ENCODE results near the gene NIM1K. TPM values are rescaled to one million over a fixed set of nuclear protein-coding genes. Genes with fewer than 3 reads are reported as not detected.
A peak's percentile ranks its signal among the peaks of the same experiment; 100 is the strongest.
"Not testable (repeated sequence)": the region's sequence is repeated elsewhere in the genome, so short reads cannot be mapped to it uniquely, and the experiment has no call there.

Gene NIM1K
- total and polyA plus RNA-seq, 2 of the 4 experiments (the other 2 are of a cell fraction), result 0.54 to 0.68 TPM

DNA sequence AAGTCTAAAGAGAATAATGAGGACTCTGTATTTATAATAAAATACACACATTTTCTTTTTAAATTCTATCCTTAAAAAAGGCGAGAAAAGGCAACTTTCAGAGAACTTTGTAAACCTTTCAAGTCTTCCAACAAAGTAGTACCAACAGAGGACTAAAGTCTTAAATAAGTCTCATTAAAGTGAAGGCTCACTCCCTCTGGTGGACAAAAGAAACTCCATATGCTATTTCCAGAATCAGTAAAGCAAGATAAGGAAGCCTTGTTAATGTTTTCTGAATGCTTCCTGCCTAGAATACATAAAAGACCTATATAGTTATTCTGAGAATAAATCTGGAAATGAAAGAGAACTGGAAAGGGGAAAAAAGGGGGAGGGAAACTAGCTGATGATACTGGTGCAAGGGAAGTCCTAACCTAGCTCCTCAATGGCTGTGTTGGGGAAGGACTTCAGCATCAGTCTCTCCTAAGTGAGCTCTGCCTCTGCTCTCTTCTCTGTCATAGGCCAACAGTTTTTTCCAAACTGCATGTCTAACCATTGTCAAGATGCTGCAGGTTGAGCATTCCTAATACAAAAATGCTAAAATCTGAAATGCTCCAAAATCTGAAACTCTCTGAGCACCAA lies 114.0 kb downstream of the NIM1K start:
- Histone ChIP-seq H3K4me2 (ENCODE audit: low read depth, low read length) (no peak overlapping the region), H2AFZ (replicated peaks; ENCODE audit: low read length, poor library complexity) (no peak overlapping the region), H3K4ac (ENCODE audit: low read depth, low read length) (no peak overlapping the region), H3K9me1 (ENCODE audit: insufficient read depth, low read length) (no peaks in the 10 kb centered on the region), H3K9me3 (ENCODE audit: control insufficient read depth, insufficient read depth, low read length) (no peaks in the 10 kb centered on the region), H3K18ac (ENCODE audit: low read depth, low read length) (no peak overlapping the region), H3K36me3 (ENCODE audit: control insufficient read depth, insufficient read depth, low read length) (no peaks in the 10 kb centered on the region), H2BK20ac (ENCODE audit: low read depth, low read length) (no peak overlapping the region), H2BK15ac (ENCODE audit: low read depth, low read length) (no peak overlapping the region), H2BK120ac (ENCODE audit: low read depth, low read length) (no peak overlapping the region), H2AK9ac (replicated peaks; ENCODE audit: low read depth, low read length, poor library complexity) (no peak overlapping the region), H3K79me1 (ENCODE audit: low read depth in 1 of 2, low read length in 2 of 2) (peaks cover 18 to 30% of the 10 kb centered on the region in 2 experiments), H3K4me3 (ENCODE audit: insufficient read depth, low read depth, low read length) (no peak overlapping the region), H3K23ac (ENCODE audit: low read depth, low read length) (no peak overlapping the region), H4K91ac (ENCODE audit: insufficient read depth, low read depth, low read length) (no peak overlapping the region), H4K5ac (ENCODE audit: low read depth, low read length) (no peak overlapping the region), H2BK5ac (ENCODE audit: low read depth, low read length, poor library complexity, severe bottlenecking) (no peak overlapping the region), H3K9ac (ENCODE audit: low read depth, low read length) (no peak overlapping the region), H4K8ac (ENCODE audit: low read depth in 2 of 2, low read length in 2 of 2) (no peak overlapping the region), H3K27me3 (ENCODE audit: control insufficient read depth, insufficient read depth, low read length) (no peaks in the 10 kb centered on the region), H3K14ac (replicated peaks; ENCODE audit: low read depth, low read length) (no peak overlapping the region), H3K4me1 (ENCODE audit: control insufficient read depth, insufficient read depth, low read length) (no peaks in the 10 kb centered on the region), H4K20me1 (ENCODE audit: insufficient read depth, low read length) (peaks cover 9% of the 10 kb centered on the region; the same call in 1 of the 2 replicates), H3K27ac (ENCODE audit: insufficient read depth, low read length) (no peak overlapping the region), H3K56ac (ENCODE audit: extremely low read depth, insufficient read depth, low read length) (no peak overlapping the region), H2AK5ac (ENCODE audit: low read depth, low read length) (no peak overlapping the region)
- CTCF ChIA-PET, result interaction anchor here (0.6 kb wide), 3 partner anchors 29 to 236 kb away, joined by 3 to 5 read pairs (median 4); no protein-coding TSS in a partner anchor
- POLR2A ChIA-PET (ENCODE audit: unreplicated experiment), result no interaction called here
- TF ChIP-seq RAD21 (IDR thresholded peaks at IDR 0.05; ENCODE audit: low read length), result peak; percentile 55
- no peak for TF ChIP-seq MAFK (IDR thresholded peaks at IDR 0.05; ENCODE audit: low read depth, low read length)
- peak; percentile 64 for TF ChIP-seq SMC3 (IDR thresholded peaks at IDR 0.05; ENCODE audit: low read depth, low read length)
- TF ChIP-seq RCOR1 (IDR thresholded peaks at IDR 0.05; ENCODE audit: insufficient replicate concordance, low read length), result no peak
- TF ChIP-seq, protein P1, sequence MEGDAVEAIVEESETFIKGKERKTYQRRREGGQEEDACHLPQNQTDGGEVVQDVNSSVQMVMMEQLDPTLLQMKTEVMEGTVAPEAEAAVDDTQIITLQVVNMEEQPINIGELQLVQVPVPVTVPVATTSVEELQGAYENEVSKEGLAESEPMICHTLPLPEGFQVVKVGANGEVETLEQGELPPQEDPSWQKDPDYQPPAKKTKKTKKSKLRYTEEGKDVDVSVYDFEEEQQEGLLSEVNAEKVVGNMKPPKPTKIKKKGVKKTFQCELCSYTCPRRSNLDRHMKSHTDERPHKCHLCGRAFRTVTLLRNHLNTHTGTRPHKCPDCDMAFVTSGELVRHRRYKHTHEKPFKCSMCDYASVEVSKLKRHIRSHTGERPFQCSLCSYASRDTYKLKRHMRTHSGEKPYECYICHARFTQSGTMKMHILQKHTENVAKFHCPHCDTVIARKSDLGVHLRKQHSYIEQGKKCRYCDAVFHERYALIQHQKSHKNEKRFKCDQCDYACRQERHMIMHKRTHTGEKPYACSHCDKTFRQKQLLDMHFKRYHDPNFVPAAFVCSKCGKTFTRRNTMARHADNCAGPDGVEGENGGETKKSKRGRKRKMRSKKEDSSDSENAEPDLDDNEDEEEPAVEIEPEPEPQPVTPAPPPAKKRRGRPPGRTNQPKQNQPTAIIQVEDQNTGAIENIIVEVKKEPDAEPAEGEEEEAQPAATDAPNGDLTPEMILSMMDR (conservative IDR thresholded peaks at IDR 0.05; ENCODE audit: low read depth, low read length), result peak; percentile 68
- dilution Hi-C loops (cut with HindIII; ENCODE audit: low sequenced_read_pairs, unreplicated experiment), result no loop called here
- DNase-seq, result peak; percentile 73
- ATAC-seq (ENCODE audit: low read depth), result peak; percentile 85
- intact Hi-C loops (cut with micrococcal nuclease), result loop anchor here (1.0 to 5.0 kb wide), 5 partner anchors 79 to 391 kb away; no protein-coding TSS in a partner anchor
- no CpG with 5 or more reads among the region's 1 CpG for WGBS, 2 experiments (ENCODE audit: extremely low coverage in 2 of 2, insufficient read length in 1 of 2)
- no TSS peak for BruUV-seq (replicated peaks)
- in situ Hi-C loops (cut with MboI; ENCODE audit: low sequenced_read_pairs), result loop anchor here (10.0 to 25.0 kb wide), 2 partner anchors 194 to 401 kb away; partner anchors contain the start of gene ZNF131

DNA sequence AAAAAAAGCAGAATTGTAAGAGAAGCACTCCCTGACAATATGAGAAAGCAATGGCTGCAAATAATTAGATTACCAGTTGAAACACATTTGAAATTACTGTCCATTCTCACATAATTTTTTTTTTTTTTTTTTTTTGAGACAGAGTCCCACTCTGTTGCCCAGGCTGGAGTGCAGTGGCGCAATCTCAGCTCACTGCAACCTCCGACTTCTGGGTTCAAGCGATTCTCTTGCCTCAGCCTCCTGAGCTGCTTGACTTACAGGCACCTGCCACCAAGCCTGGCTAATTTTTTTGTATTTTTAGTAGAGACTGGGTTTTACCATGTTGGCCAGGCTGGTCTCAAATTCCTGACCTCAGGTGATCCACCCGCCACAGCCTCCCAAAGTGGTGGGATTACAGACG lies 114.9 kb downstream of the NIM1K start:
- H3K4me1 ChIP-seq (ENCODE audit: control insufficient read depth, insufficient read depth, low read length); H3K9ac ChIP-seq (ENCODE audit: low read depth, low read length); H3K4ac ChIP-seq (ENCODE audit: low read depth, low read length); DNase-seq; ATAC-seq (ENCODE audit: low read depth); H2AK9ac ChIP-seq (replicated peaks; ENCODE audit: low read depth, low read length, poor library complexity); H3K4me2 ChIP-seq (ENCODE audit: low read depth, low read length); H2AK5ac ChIP-seq (ENCODE audit: low read depth, low read length); H4K5ac ChIP-seq (ENCODE audit: low read depth, low read length); H3K36me3 ChIP-seq (ENCODE audit: control insufficient read depth, insufficient read depth, low read length); H2BK120ac ChIP-seq (ENCODE audit: low read depth, low read length); H3K14ac ChIP-seq (replicated peaks; ENCODE audit: low read depth, low read length); CTCF ChIA-PET; H2BK5ac ChIP-seq (ENCODE audit: low read depth, low read length, poor library complexity, severe bottlenecking); H4K8ac ChIP-seq (ENCODE audit: low read depth in 2 of 2, low read length in 2 of 2); H2BK20ac ChIP-seq (ENCODE audit: low read depth, low read length); H3K9me3 ChIP-seq (ENCODE audit: control insufficient read depth, insufficient read depth, low read length); H3K23ac ChIP-seq (ENCODE audit: low read depth, low read length); H3K56ac ChIP-seq (ENCODE audit: extremely low read depth, insufficient read depth, low read length); H3K18ac ChIP-seq (ENCODE audit: low read depth, low read length); H4K91ac ChIP-seq (ENCODE audit: insufficient read depth, low read depth, low read length); H3K27me3 ChIP-seq (ENCODE audit: control insufficient read depth, insufficient read depth, low read length); H3K27ac ChIP-seq (ENCODE audit: insufficient read depth, low read length); POLR2A ChIA-PET (ENCODE audit: unreplicated experiment); H3K4me3 ChIP-seq (ENCODE audit: insufficient read depth, low read depth, low read length); dilution Hi-C loops (cut with HindIII; ENCODE audit: low sequenced_read_pairs, unreplicated experiment); H3K9me1 ChIP-seq (ENCODE audit: insufficient read depth, low read length); H2BK15ac ChIP-seq (ENCODE audit: low read depth, low read length); H4K20me1 ChIP-seq (ENCODE audit: insufficient read depth, low read length); H2AFZ ChIP-seq (replicated peaks; ENCODE audit: low read length, poor library complexity); BruUV-seq (replicated peaks): not testable (repeated sequence)
- no CpG with 5 or more reads among the region's 5 CpGs for WGBS, 2 experiments (ENCODE audit: extremely low coverage in 2 of 2, insufficient read length in 1 of 2)
- peaks cover 15 to 30% of the 10 kb centered on the region in 2 experiments for H3K79me1 ChIP-seq (ENCODE audit: low read depth in 1 of 2, low read length in 2 of 2)
- in situ Hi-C loops (cut with MboI; ENCODE audit: low sequenced_read_pairs), result loop anchor here (10.0 to 25.0 kb wide), 2 partner anchors 195 to 402 kb away; partner anchors contain the start of gene ZNF131
- intact Hi-C loops (cut with micrococcal nuclease), result loop anchor here (1.0 to 5.0 kb wide), 5 partner anchors 80 to 392 kb away; no protein-coding TSS in a partner anchor

Data from IMR-90 (cell line).